GM12878 (cell line): ENCODE results near the gene PFN3.

Source experiments
- CBFB ChIP-seq: IDR thresholded peaks from 2 replicates; pipeline ENCODE4 v1.6.1; 2016; ENCODE audit warnings: antibody characterized with exemption, low read depth
- CTCF ChIP-seq, 3 experiments: IDR thresholded peaks in 2 of 3; conservative IDR thresholded peaks in 1 of 3; 2 replicates each; pipeline ENCODE4 v1.5.1; 2011; ENCODE audit warnings: low read depth in 3 of 3, low read length in 3 of 3, mild to moderate bottlenecking in 3 of 3, control low read depth in 2 of 3, moderate library complexity in 2 of 3, inconsistent platforms in 1 of 3, mixed read lengths in 1 of 3; ENCODE audit not compliant: control insufficient read depth in 2 of 3, insufficient read depth in 1 of 3; ENCODE audit errors: extremely low read depth in 1 of 3
- E2F4 ChIP-seq: IDR thresholded peaks from 2 replicates; pipeline ENCODE4 v1.6.1; 2012; ENCODE audit warnings: low read depth, low read length, improper control_type of control experiment
- EGR1 ChIP-seq, 2 experiments: IDR thresholded peaks; 1 replicate in 1 of 2; 2 replicates in 1 of 2; pipeline ENCODE4 v1.6.1; 2011 to 2012; ENCODE audit warnings: low read depth in 2 of 2, low read length in 2 of 2, borderline replicate concordance in 1 of 2, mild to moderate bottlenecking in 1 of 2, moderate library complexity in 1 of 2
- EZH2 ChIP-seq: IDR thresholded peaks from 2 replicates; pipeline ENCODE4 v1.6.1; 2012; ENCODE audit warnings: low read depth, mild to moderate bottlenecking, control low read depth, inconsistent platforms, low read length, borderline replicate concordance; ENCODE audit not compliant: control insufficient read depth
- JUND ChIP-seq: IDR thresholded peaks from 2 replicates; pipeline ENCODE4 v1.6.1; 2012; ENCODE audit warnings: low read depth, mild to moderate bottlenecking, low read length, improper control_type of control experiment, moderate library complexity
- NFYB ChIP-seq: IDR thresholded peaks from 2 replicates; pipeline ENCODE4 v1.6.1; 2011; ENCODE audit warnings: low read depth, mild to moderate bottlenecking, low read length, improper control_type of control experiment, moderate library complexity; ENCODE audit not compliant: insufficient read depth
- PML ChIP-seq: IDR thresholded peaks from 2 replicates; pipeline ENCODE4 v1.6.1; 2012; ENCODE audit warnings: low read length, inconsistent platforms
- STAT1 ChIP-seq: fragments of 450-650 bp; conservative IDR thresholded peaks from 2 replicates; pipeline ENCODE4 v1.6.1; 2014; ENCODE audit warnings: antibody characterized with exemption, mild to moderate bottlenecking
- TAF1 ChIP-seq: IDR thresholded peaks from 2 replicates; pipeline ENCODE4 v1.6.1; 2011; ENCODE audit warnings: mild to moderate bottlenecking, low read depth, low read length, borderline replicate concordance
- USF1 ChIP-seq: IDR thresholded peaks from 2 replicates; pipeline ENCODE4 v1.6.1; 2011; ENCODE audit warnings: borderline replicate concordance, low read depth, mild to moderate bottlenecking, moderate library complexity, mixed read lengths, low read length; ENCODE audit not compliant: insufficient read depth; ENCODE audit errors: extremely low read length

GRCh38 chr5:177372910-177373309, 27.6 kb downstream of the PFN3 start:
- TF ChIP-seq EZH2 (no peak), PML (no peak), NFYB (no peak), STAT1 (no peak), CTCF (IDR thresholded peaks at IDR 0.05 in 2 of 3, conservative IDR thresholded peaks at IDR 0.05 in 1 of 3; ENCODE audit: control insufficient read depth in 2 of 3, extremely low read depth in 1 of 3, insufficient read depth in 1 of 3, low read depth in 3 of 3, low read length in 3 of 3) (no peak), TAF1 (no peak), EGR1 (IDR thresholded peaks at IDR 0.05; ENCODE audit: borderline replicate concordance in 1 of 2, low read depth in 2 of 2, low read length in 2 of 2) (no peak), USF1 (no peak), CBFB (no peak), E2F4 (no peak), JUND (no peak)
